ENCODE data around the gene PPP1R3F. TPM values are rescaled to one million over a fixed set of nuclear protein-coding genes. Genes with fewer than 3 reads are reported as not detected.

The PPP1R3F gene
- total RNA-seq, 1 experiment from 2014 or later, result 7.3 TPM

DNA sequence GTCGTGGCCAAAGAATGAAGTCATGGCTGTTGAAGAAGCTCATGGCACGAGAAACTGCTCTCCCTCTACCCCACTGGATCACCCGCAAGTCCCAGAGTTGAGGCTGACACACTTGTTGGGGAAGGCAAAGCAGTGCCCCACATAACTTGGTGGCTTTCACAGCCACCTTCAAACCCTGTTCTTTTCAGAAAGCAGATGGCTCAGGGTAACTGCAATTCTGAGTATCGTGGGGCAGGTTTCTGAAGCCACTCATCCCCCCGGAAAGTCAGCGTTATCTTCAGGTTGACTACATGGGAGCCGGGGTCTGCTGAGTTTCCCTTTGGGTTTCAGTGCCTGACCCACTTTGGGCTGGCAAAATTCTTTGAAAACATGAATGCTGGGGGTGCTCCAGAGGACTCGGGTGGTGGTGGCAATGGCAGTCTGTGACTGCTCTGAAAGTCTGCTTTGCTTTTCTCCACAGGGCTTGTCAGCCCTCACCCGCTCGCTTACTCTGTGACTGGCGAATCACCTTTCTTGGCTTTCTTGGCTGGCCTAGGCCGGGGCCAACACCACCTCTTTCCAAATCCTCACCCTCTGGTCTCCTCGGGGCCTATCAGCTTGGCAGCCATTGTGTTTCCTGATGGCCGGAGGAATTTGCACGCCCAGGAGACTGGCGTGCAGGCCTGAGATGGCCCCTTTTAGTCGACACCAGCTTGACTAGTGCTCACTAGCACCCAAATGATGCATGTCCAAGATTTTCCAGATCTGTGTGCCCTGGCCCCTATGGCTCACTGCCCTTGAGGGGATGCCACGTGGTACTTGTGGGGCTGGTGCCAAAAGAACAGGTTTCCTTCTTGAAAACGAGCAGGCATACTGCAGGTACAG is 7.3 kb downstream of the PPP1R3F start:
- H2AFZ ChIP-seq (ENCODE audit: low read length), result no peak overlapping the region
- H2AK5ac ChIP-seq (ENCODE audit: insufficient read length, low read length), result no peak overlapping the region
- no peak overlapping the region for H2BK12ac ChIP-seq (ENCODE audit: insufficient read length, low read depth, low read length)
- H3K9me3 ChIP-seq (ENCODE audit: control insufficient read depth, low read depth, low read length), result peaks cover 60% of the 10 kb centered on the region
- peaks cover 5% of the 10 kb centered on the region; the same call in 1 of the 2 replicates for H3K79me2 ChIP-seq (ENCODE audit: insufficient read depth, low read length)
- no peaks in the 10 kb centered on the region for H3K27me3 ChIP-seq (ENCODE audit: insufficient read depth, low read length)
- no peak overlapping the region for H3T11ph ChIP-seq (ENCODE audit: low read length)
- no peaks in the 10 kb centered on the region for H3K79me1 ChIP-seq (ENCODE audit: insufficient read depth, low read depth, low read length, poor library complexity, severe bottlenecking)
- no peak overlapping the region for H3K56ac ChIP-seq (ENCODE audit: insufficient read length, low read depth, low read length)
- H4K5ac ChIP-seq (ENCODE audit: insufficient read length, low read depth, low read length), result no peak overlapping the region
- H2BK5ac ChIP-seq (ENCODE audit: insufficient read length, low read length), result no peak overlapping the region
- H4K91ac ChIP-seq (ENCODE audit: insufficient read length, low read depth, low read length), result no peak overlapping the region
- no peak overlapping the region for H3K18ac ChIP-seq (ENCODE audit: insufficient read length, low read depth, low read length)
- no peak overlapping the region for H2BK20ac ChIP-seq (ENCODE audit: low read depth, low read length, poor library complexity, severe bottlenecking)
- no peak for DNase-seq
- H3K23me2 ChIP-seq (ENCODE audit: insufficient read length, low read depth, low read length, poor library complexity, severe bottlenecking), result no peaks in the 10 kb centered on the region
- H3K27me3 Mint-ChIP-seq (ENCODE audit: low read depth), result no peaks in the 10 kb centered on the region
- H3K4me2 ChIP-seq (ENCODE audit: insufficient read depth, insufficient read length, low read length), result no peak overlapping the region
- TF ChIP-seq, protein P1, sequence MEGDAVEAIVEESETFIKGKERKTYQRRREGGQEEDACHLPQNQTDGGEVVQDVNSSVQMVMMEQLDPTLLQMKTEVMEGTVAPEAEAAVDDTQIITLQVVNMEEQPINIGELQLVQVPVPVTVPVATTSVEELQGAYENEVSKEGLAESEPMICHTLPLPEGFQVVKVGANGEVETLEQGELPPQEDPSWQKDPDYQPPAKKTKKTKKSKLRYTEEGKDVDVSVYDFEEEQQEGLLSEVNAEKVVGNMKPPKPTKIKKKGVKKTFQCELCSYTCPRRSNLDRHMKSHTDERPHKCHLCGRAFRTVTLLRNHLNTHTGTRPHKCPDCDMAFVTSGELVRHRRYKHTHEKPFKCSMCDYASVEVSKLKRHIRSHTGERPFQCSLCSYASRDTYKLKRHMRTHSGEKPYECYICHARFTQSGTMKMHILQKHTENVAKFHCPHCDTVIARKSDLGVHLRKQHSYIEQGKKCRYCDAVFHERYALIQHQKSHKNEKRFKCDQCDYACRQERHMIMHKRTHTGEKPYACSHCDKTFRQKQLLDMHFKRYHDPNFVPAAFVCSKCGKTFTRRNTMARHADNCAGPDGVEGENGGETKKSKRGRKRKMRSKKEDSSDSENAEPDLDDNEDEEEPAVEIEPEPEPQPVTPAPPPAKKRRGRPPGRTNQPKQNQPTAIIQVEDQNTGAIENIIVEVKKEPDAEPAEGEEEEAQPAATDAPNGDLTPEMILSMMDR (conservative IDR thresholded peaks at IDR 0.05), result no peak
- no peak overlapping the region for H3K27ac ChIP-seq (ENCODE audit: insufficient read length, low read depth, low read length)
- H3K4me1 Mint-ChIP-seq, result peaks cover 6 to 15% of the 10 kb centered on the region in 2 experiments
- H4K8ac ChIP-seq (replicated peaks; ENCODE audit: insufficient read length, low read depth, low read length), result no peak overlapping the region
- no peak overlapping the region for H2BK120ac ChIP-seq (ENCODE audit: low read depth, low read length, poor library complexity, severe bottlenecking)
- H4K20me1 ChIP-seq (ENCODE audit: control insufficient read depth, insufficient read depth, insufficient read length), result no peaks in the 10 kb centered on the region
- no peak overlapping the region; a peak in 1 of 7 replicates for H3K27ac Mint-ChIP-seq
- H3K23ac ChIP-seq (ENCODE audit: insufficient read length, low read depth, low read length), result no peak overlapping the region
- H3K4me3 Mint-ChIP-seq, result no peak overlapping the region
- peaks cover 3 to 24% (median 8%) of the 10 kb centered on the region in 3 experiments; a peak in 5 of 7 replicates for H3K36me3 Mint-ChIP-seq (ENCODE audit: insufficient read depth in 1 of 3, low read depth in 3 of 3)
- peaks cover 66 to 79% of the 10 kb centered on the region in 2 experiments for H3K9me3 Mint-ChIP-seq
- no peak overlapping the region for H3K4ac ChIP-seq (ENCODE audit: low read depth, low read length)
- no peak overlapping the region for H3K9ac ChIP-seq (ENCODE audit: extremely low read depth, insufficient read length, low read length)
- no CpG with 5 or more reads among the region's 19 CpGs for WGBS (ENCODE audit: extremely low coverage, insufficient read length, low lambda C conversion rate)
- no peaks in the 10 kb centered on the region for H3K4me1 ChIP-seq (ENCODE audit: insufficient read depth, low read length)
- H2BK15ac ChIP-seq (ENCODE audit: low read depth, low read length), result no peak overlapping the region
- H3K14ac ChIP-seq (ENCODE audit: insufficient read depth, low read length), result no peak overlapping the region; the same call in 1 of the 2 replicates

Measured in H9 (cell line).